H1 (cell line): ENCODE measurements around the gene AWAT2. TPM values are rescaled to one million over a fixed set of nuclear protein-coding genes. Genes with fewer than 3 reads are reported as not detected.

ENCODE experiments used
- SIX5 ChIP-seq: IDR thresholded peaks from 2 replicates; pipeline ENCODE4 v1.6.1; 2011; ENCODE audit warnings: mild to moderate bottlenecking, low read depth, low read length
- polyA plus RNA-seq, 7 experiments: library from polyadenylated mRNA; depleted of rRNA in 3 of 7; stranded (reverse) in 5 of 7; unstranded in 2 of 7; fragments of >200 nt in 5 of 7; fragments of 200-250 nt in 2 of 7; gene quantifications; 1 replicate in 5 of 7; 2 replicates in 1 of 7; 4 replicates in 1 of 7; pipeline versions ENCODE4 v1.2.1 to v1.2.3, GENCODE V29; 2011 to 2013; ENCODE audit warnings: missing spikeins in 2 of 7, mixed read lengths in 2 of 7
- total RNA-seq: library from RNA; stranded (reverse); fragmentation: NEBNext Ultra II Directional; extraction: Animal tissue kit (Norgen Biotek cat#: 25700); gene quantifications from 2 replicates; pipeline ENCODE4 v1.2.1, GENCODE V29; 2021

The AWAT2 gene
- total and polyA plus RNA-seq, 2 of the 8 experiments (the other 6 are each of a cell fraction or from before 2014, with no cell fraction given): not detected

DNA sequence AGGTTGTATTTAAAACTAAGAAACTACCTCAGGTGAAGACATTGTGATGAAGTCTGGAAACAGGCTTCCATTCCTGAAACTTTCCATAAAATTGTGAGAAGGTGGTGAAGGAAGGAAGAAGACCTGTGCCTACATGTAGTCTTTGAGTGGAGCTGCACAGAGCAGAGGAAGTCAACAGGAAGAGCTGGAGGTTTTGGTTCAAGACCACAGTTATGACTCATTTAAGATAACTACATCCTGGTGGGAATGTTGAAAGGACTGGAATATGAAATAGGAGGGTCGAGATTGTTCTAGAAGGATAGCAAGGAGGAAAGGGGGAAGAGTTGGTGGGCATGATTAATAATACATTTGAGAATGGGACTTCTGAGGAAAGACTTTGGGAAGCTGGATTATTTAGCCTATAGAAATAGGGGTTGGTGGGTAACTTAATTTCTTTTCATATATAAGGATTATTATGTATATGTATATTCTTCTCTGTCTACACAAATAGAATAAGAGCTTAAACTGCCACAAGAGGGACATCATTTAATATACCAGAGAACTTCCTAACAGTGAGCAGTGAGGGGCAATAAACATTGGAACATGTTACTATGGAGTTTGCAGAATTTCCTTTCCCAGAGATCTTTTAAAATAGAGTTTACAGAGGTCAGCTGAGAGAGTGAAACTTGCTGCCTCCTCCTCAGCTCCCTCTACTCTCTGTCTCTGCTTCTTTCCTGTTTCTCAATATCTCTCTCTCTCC is 23.5 kb downstream of the AWAT2 start (continued):
- TF ChIP-seq SIX5: no peak
